NCI-H446 treated with DMSO at 0.1 percent for 48 hours (cell line): ENCODE data around the gene CDX1.

Experiments used
- DNase-seq: peaks from one replicate; lab custom pipeline; 2025; lab: John Stamatoyannopoulos, UW

CDX1 gene

GRCh38 chr5:150208187-150209098 is 41.9 kb downstream of the CDX1 start:
- no peak for DNase-seq

- no peak for DNase-seq
Measured at GRCh38 chr5:150209099-150209635, 42.6 kb downstream of the CDX1 start.

- no peak for DNase-seq
Measured at GRCh38 chr5:150210644-150211043, 44.1 kb downstream of the CDX1 start.

- no peak for DNase-seq
Measured at GRCh38 chr5:150211156-150212030, 44.8 kb downstream of the CDX1 start.

- DNase-seq = no peak
Measured at GRCh38 chr5:150213530-150213929, 47.0 kb downstream of the CDX1 start.

GRCh38 chr5:150214289-150214688 is 47.7 kb downstream of the CDX1 start:
- no peak for DNase-seq

GRCh38 chr5:150215979-150216944 is 49.7 kb downstream of the CDX1 start:
- no peak for DNase-seq

- no peak for DNase-seq
Measured at GRCh38 chr5:150217038-150217437, 50.5 kb downstream of the CDX1 start.

GRCh38 chr5:150217873-150218692 is 51.5 kb downstream of the CDX1 start:
- peak; percentile 42 for DNase-seq

- no peak for DNase-seq
Measured at GRCh38 chr5:150218693-150219035, 52.1 kb downstream of the CDX1 start.

GRCh38 chr5:150219142-150219541 is 52.6 kb downstream of the CDX1 start:
- no peak for DNase-seq

- DNase-seq = no peak
Measured at GRCh38 chr5:150219861-150220260, 53.3 kb downstream of the CDX1 start.

- DNase-seq = no peak
Measured at GRCh38 chr5:150221471-150221870, 54.9 kb downstream of the CDX1 start.

- no peak for DNase-seq
Measured at GRCh38 chr5:150222906-150223305, 56.3 kb downstream of the CDX1 start.

GRCh38 chr5:150223474-150223873 is 56.9 kb downstream of the CDX1 start:
- DNase-seq = no peak

GRCh38 chr5:150224483-150225027 is 58.0 kb downstream of the CDX1 start:
- DNase-seq = no peak

- DNase-seq = no peak
Measured at GRCh38 chr5:150227036-150227435, 60.5 kb downstream of the CDX1 start.

- no peak for DNase-seq
Measured at GRCh38 chr5:150227606-150228273, 61.2 kb downstream of the CDX1 start.

- no peak for DNase-seq
Measured at GRCh38 chr5:150229571-150229970, 63.0 kb downstream of the CDX1 start.

GRCh38 chr5:150230842-150231241 is 64.3 kb downstream of the CDX1 start:
- DNase-seq = no peak
